Regular cardiac myocyte (primary cell): ENCODE data around the gene TULP3. TPM values are rescaled to one million over a fixed set of nuclear protein-coding genes. Genes with fewer than 3 reads are reported as not detected.

Source experiments
- total RNA-seq: library from RNA; depleted of rRNA; stranded (reverse); fragments of >200 nt; gene quantifications from 2 replicates; pipeline ENCODE4 v1.2.3, GENCODE V29; 2014

Gene TULP3, protein sequence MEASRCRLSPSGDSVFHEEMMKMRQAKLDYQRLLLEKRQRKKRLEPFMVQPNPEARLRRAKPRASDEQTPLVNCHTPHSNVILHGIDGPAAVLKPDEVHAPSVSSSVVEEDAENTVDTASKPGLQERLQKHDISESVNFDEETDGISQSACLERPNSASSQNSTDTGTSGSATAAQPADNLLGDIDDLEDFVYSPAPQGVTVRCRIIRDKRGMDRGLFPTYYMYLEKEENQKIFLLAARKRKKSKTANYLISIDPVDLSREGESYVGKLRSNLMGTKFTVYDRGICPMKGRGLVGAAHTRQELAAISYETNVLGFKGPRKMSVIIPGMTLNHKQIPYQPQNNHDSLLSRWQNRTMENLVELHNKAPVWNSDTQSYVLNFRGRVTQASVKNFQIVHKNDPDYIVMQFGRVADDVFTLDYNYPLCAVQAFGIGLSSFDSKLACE
- total RNA-seq, result 15.7 and 16.9 TPM in 2 replicates

DNA sequence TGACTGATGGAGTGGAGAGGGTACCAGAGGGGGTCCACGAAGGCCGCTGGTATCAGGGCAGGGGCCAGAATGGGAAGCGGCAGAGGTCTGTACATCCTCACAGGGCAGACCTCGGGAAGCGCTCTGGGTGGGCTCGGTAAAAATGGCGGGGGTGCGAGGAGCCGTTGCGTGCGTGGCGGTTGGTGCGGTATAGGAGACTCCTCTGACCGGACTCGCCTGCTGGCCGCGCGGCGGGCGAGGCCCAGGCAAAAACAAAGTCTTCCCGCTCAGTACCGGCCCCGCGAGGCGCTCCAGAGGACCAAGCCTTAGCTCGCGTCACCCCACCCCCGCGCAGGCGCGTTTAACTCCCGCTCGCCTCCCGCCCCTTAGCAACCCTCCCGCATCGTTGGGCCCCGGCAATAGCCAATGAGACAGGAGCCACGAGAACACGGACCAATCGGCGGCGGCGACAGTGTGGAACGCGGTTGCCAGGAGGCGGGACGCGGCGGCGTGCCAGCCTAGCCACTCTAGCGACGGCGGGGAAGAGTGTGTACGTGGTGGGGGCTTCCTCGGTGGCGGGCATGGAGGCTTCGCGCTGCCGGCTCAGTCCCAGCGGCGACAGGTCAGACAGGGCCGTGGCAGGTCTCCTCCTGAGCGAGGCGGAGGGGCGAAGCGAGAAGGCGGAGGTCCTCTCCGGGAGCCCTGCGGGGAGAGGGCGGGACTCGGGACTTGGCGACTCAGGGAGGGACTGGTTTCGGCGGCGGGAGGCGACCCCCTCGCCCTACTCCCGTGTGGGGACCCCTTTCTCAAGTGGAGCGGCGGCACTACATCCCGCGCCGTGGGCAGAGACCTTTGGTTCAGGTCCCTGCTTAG, at the start of gene TULP3:
Gene TULP3, plus strand, starts transcription at position 504 of the 852 bp plus-strand sequence. Its CDS starts 57 bp downstream, at position 561.

DNA sequence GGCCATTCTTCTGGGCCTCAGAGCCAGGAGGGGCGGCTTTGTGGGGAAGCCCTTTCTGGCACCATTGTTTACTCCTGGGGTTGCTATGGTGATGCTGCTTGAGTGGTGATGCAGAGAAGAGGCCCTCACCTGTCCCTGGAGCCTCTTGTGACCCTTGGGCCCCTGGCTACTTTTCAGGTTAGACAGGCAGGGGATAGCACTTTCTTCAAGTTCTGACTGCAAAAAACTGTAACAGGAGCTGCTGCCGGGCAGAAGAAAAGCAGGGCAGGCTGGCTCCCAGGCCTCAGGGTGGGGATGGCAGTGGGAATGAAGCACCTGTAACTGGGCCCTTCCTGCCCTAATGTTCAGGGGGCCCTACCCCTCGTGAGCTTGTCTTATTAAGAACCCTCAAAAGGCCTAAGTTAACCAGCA, 33.7 kb upstream of the TULP3 start, which contains the start of gene TEX52:
Gene TEX52, minus strand, starts transcription at position 19 of the 411 bp plus-strand sequence. Its CDS starts 13 bp downstream, at position 6.

DNA sequence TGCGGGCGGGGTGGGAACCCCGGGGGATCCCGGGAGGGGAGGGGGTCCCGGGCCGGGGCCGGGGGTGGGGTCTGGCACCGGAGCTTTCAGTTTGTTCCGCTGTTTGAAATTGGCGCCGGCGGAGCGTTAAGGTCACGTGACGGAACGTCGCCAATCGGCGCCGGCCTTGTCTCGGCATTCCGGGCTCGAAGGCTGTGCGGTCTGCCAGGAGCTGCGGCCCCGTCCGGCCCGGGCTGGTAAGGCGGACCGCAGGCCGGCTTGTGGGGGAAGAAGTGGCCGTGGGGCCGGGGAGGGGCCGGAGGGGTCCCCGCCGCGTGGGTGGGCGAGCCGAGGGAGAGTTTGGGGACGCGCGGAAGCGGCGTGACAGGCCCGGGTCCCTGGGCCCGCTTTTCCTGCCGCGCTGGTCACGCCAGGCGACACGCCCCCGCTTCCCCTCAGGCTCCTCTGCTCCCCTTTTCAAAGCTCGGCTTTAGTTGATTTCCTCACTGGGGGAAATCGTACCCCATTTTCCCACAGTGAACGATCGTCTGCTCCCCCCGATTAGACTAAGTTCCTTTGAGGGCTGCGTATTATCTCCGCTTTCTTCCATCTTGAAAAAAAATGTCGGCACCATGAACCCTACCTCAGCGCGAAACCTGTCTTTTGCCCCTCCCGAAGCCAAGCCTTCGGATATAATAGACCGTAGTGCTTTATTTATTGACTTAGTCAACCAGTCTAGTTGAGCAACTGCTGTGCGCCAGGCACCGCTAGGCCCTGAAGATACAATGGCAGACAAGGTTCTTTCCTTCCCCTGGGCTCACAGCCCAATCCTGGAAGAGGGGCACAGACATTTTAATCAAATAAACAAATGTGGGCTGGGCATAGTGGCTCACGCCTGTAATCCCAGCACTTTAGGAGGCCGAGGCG, 13.4 kb upstream of the TULP3 start, which contains the start of the genes FOXM1 and RHNO1:
Gene FOXM1, minus strand, starts transcription at position 128 of the 906 bp plus-strand sequence. CDS start 2,696 bp downstream, outside the sequence.
Gene RHNO1, plus strand, starts transcription at position 177 of the 906 bp plus-strand sequence. CDS start 8,144 bp downstream, outside the sequence.

DNA sequence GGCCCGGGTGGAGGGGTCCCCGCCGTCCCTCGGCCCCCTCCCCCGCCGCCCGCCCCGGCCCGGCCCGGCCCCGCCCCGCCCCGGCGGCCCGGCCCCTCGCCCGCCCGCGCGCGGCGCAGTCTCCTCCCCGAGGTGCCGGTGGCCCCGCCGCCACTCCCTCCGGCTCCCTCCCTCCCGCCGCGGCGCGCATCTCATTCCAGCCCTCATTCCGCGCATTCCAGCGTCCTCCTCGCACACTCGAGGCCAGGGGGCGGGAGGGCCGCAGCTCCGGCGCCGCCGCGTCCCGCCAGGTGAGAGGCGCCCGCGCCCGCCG, 68.5 kb downstream of the TULP3 start, which contains the start of gene TEAD4:
Gene TEAD4, plus strand, starts transcription at position 206 of the 313 bp plus-strand sequence.

Other genes starting within 250 kb of the TULP3 start
- gene FKBP4, start 95.9 kb upstream of the TULP3 start, total RNA-seq, result 69.6 and 137 TPM in 2 replicates
- gene ITFG2, start 78.2 kb upstream of the TULP3 start, total RNA-seq, result 9.6 and 15.9 TPM in 2 replicates
- under 0.01 and 0.28 TPM in 2 replicates for gene NRIP2, start 55.9 kb upstream of the TULP3 start, total RNA-seq
- gene TEX52, start 33.9 kb upstream of the TULP3 start, total RNA-seq, result not detected in 2 replicates
- 0.28 and 12.5 TPM in 2 replicates for gene FOXM1, start 13.7 kb upstream of the TULP3 start, total RNA-seq
- gene RHNO1, start 13.7 kb upstream of the TULP3 start, total RNA-seq, result 15.8 and 21.9 TPM in 2 replicates
- gene TEAD4, start 68.5 kb downstream of the TULP3 start, total RNA-seq, result 3.4 and 16.7 TPM in 2 replicates
- gene TSPAN9, start 186.5 kb downstream of the TULP3 start, total RNA-seq, result 34.1 and 38.3 TPM in 2 replicates